IPS-18a (cell line): Measurements from ENCODE around the gene NEGR1.
"Not testable (repeated sequence)": the region's sequence is repeated elsewhere in the genome, so short reads cannot be mapped to it uniquely, and the experiment has no call there.

Experiments
- H3K27ac ChIP-seq: one replicate; pipeline ENCODE4 v1.5.1; 2013; ENCODE audit warnings: low read length
- H3K27me3 ChIP-seq: one replicate; pipeline ENCODE4 v1.6.1; 2013; ENCODE audit warnings: mild to moderate bottlenecking, low read length; ENCODE audit not compliant: control insufficient read depth, insufficient read depth
- H3K36me3 ChIP-seq: one replicate; pipeline ENCODE4 v1.6.1; 2013; ENCODE audit warnings: low read depth, low read length; ENCODE audit not compliant: control insufficient read depth
- H3K4me1 ChIP-seq: one replicate; pipeline ENCODE4 v1.6.1; 2013; ENCODE audit warnings: low read depth, low read length; ENCODE audit not compliant: control insufficient read depth
- H3K4me3 ChIP-seq: one replicate; pipeline ENCODE4 v1.5.1; 2013; ENCODE audit warnings: low read length
- H3K9ac ChIP-seq: one replicate; pipeline ENCODE4 v1.6.1; 2013; ENCODE audit warnings: mild to moderate bottlenecking, low read length, moderate library complexity
- H3K9me3 ChIP-seq: one replicate; pipeline ENCODE4 v1.6.1; 2013; ENCODE audit warnings: low read depth, low read length; ENCODE audit not compliant: control insufficient read depth

Gene NEGR1

DNA sequence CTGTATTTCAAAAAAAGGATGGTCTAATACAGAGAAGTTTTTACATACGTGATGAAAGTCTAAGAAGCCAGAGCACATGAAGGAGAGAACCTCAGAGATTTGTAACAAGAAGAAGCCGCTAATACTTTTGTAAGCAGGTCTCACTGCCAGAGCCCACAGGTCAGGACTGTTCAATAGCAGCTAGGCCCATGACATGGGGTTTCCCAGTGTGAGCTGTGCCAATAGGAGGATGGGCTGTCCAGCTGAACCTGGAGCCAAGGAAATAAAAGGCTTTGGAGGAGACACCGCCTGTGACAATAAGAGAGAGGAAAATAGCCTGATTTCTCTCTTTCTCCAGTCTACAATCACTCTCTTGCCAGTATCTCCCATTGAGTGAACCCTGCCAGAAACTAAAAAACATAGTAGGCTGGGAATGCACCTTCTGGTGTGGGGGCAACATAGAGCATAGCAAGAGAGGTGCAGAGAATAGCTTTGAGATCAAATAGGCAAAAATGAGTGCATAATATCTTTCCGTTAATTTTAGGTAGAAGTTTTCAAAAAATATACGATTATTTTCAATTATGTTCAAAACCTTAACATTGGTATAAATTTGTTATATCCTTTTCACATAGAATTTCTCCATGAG lies 360.3 kb downstream of the NEGR1 start:
- Histone ChIP-seq H3K9me3 (no peaks in the 10 kb centered on the region), H3K4me1 (peaks cover 11% of the 10 kb centered on the region), H3K9ac (no peak overlapping the region), H3K36me3 (no peaks in the 10 kb centered on the region), H3K27me3 (no peaks in the 10 kb centered on the region), H3K27ac (no peak overlapping the region), H3K4me3 (no peak overlapping the region)

DNA sequence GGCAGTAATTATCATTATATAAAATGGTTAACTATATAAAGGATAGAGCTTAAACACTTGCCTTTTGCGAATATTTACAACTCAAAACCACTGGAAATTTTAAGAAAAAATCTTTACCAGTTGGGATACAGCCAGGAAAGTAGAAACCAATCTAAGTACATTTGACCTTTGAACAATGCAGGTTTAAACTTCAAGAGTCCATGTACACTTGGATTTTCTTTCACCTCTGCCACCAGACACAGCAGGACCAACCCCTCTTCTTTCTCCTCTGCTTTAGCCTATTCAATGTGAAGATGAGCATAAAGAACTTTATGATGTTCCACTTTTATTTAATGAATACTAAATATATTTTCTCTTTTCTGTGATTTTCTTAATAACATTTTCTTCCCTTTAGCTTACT lies 361.1 kb downstream of the NEGR1 start:
- no peaks in the 10 kb centered on the region for H3K9me3 ChIP-seq
- H3K4me1 ChIP-seq = peaks cover 11% of the 10 kb centered on the region
- H3K36me3 ChIP-seq = no peaks in the 10 kb centered on the region
- H3K27me3 ChIP-seq = no peaks in the 10 kb centered on the region
- no peak overlapping the region for H3K27ac ChIP-seq
- H3K9ac ChIP-seq = no peak overlapping the region
- H3K4me3 ChIP-seq = no peak overlapping the region

GRCh38 chr1:71920556-71920955 lies 361.8 kb downstream of the NEGR1 start:
- H3K36me3 ChIP-seq = no peaks in the 10 kb centered on the region
- no peak overlapping the region for H3K9ac ChIP-seq
- no peaks in the 10 kb centered on the region for H3K27me3 ChIP-seq
- H3K4me3 ChIP-seq = no peak overlapping the region
- no peak overlapping the region for H3K27ac ChIP-seq
- H3K9me3 ChIP-seq = no peaks in the 10 kb centered on the region
- peaks cover 11% of the 10 kb centered on the region for H3K4me1 ChIP-seq

GRCh38 chr1:71919811-71920509 lies 362.4 kb downstream of the NEGR1 start:
- no peak overlapping the region for H3K27ac ChIP-seq
- H3K4me1 ChIP-seq = peaks cover 11% of the 10 kb centered on the region
- no peaks in the 10 kb centered on the region for H3K36me3 ChIP-seq
- H3K4me3 ChIP-seq = no peak overlapping the region
- H3K9ac ChIP-seq = no peak overlapping the region
- no peaks in the 10 kb centered on the region for H3K9me3 ChIP-seq
- no peaks in the 10 kb centered on the region for H3K27me3 ChIP-seq

DNA sequence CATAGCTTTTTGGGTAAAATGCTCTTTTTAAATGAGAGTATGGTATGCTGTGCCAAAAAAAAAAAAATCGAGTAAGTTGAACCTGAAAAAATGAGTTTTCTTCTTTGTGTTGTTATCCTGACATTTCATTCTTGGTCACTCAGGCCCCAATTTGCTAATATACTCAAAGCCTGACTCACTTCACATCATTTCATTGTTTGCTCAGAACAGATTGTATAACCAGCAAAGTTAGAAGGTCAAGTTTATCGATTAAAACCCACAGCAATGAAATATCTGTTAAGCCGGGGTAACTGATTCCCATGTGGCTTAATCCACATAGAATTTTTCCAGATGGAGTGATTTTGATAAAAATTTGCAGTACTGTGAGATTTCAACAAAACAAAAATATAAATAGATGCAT lies 363.7 kb downstream of the NEGR1 start:
- Histone ChIP-seq H3K9me3 (no peaks in the 10 kb centered on the region), H3K27ac (no peak overlapping the region), H3K4me1 (peaks cover 11% of the 10 kb centered on the region), H3K36me3 (no peaks in the 10 kb centered on the region), H3K27me3 (no peaks in the 10 kb centered on the region), H3K4me3 (no peak overlapping the region), H3K9ac (no peak overlapping the region)

- H3K27me3 ChIP-seq = no peaks in the 10 kb centered on the region
- no peak overlapping the region for H3K4me3 ChIP-seq
Measured at GRCh38 chr1:71916894-71917293, 365.4 kb downstream of the NEGR1 start.

DNA sequence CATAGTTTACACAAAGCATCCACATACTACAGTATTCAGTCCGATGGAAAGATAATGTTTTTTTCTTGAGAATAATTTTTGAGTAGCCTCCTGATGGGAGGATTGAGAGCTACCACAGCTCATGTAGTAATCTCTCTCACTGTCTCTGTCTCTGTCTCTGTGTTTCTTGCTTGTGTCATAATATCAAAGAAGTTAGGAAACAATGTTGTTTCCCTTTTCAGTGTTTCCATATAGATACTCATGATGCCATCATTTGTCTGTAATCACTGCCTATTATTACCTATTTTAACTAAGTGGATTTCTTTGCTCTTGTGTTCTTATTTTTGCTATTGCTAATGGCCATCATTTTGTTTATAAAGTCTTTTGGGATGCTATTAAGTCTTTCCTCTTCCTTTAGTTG lies 367.7 kb downstream of the NEGR1 start:
- Histone ChIP-seq H3K4me3 (no peak overlapping the region), H3K9ac (no peak overlapping the region), H3K27me3 (no peaks in the 10 kb centered on the region), H3K4me1 (peaks cover 3% of the 10 kb centered on the region), H3K36me3 (no peaks in the 10 kb centered on the region), H3K27ac (no peak overlapping the region), H3K9me3 (no peaks in the 10 kb centered on the region)

More at GRCh38 chr1:71916894-71917293, 365.4 kb downstream of the NEGR1 start:
- no peaks in the 10 kb centered on the region for H3K36me3 ChIP-seq
- no peak overlapping the region for H3K27ac ChIP-seq
- H3K4me1 ChIP-seq = peaks cover 11% of the 10 kb centered on the region
- no peaks in the 10 kb centered on the region for H3K9me3 ChIP-seq
- H3K9ac ChIP-seq = no peak overlapping the region

GRCh38 chr1:71908871-71909390 lies 373.4 kb downstream of the NEGR1 start:
- no peaks in the 10 kb centered on the region for H3K9me3 ChIP-seq

DNA sequence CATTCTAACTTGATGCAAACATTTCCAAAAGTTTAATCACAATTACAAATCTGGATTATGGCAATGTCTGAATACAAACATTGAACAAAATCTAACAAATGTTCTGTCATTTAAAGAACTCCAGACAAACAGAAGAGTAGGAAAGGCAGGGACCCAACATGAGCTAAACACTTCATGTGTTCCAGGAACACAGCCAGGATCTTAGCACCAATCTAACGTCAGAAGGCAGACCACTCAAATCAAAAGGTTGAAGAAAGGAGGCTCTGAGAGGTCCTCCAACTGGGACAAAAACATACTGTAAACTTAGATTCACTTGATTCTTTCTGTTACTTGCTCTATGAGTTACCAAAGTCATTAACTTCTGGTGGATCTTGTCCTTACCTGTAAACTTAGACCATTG lies 374.0 kb downstream of the NEGR1 start:
- no peaks in the 10 kb centered on the region for H3K36me3 ChIP-seq
- H3K4me3 ChIP-seq = no peak overlapping the region
- H3K4me1 ChIP-seq = no peaks in the 10 kb centered on the region
- no peaks in the 10 kb centered on the region for H3K27me3 ChIP-seq
- H3K27ac ChIP-seq = no peak overlapping the region
- H3K9me3 ChIP-seq = no peaks in the 10 kb centered on the region
- no peak overlapping the region for H3K9ac ChIP-seq

More at GRCh38 chr1:71908871-71909390, 373.4 kb downstream of the NEGR1 start:
- no peaks in the 10 kb centered on the region for H3K4me1 ChIP-seq
- no peak overlapping the region for H3K4me3 ChIP-seq
- H3K36me3 ChIP-seq = no peaks in the 10 kb centered on the region
- no peak overlapping the region for H3K9ac ChIP-seq
- no peaks in the 10 kb centered on the region for H3K27me3 ChIP-seq
- no peak overlapping the region for H3K27ac ChIP-seq

DNA sequence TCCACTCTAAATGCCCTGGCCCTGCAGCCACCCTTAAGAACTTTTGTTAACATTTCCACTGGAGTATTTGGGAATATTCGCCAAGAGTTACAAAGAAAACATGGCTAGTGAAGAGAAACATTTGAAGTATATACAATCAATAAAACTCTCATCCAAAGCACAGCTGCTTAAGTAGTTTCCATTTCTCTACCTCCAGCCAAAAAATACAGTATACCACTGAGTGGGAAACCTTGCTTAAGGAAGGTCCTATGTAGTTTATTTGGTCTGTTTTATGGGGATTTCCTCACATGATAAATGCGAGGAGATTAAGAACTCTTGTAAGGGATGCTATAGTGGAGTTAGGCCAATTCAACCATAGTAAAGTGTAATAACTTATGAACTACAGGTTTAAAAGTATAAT lies 382.5 kb downstream of the NEGR1 start:
- Histone ChIP-seq H3K9ac (no peak overlapping the region), H3K4me1 (no peaks in the 10 kb centered on the region), H3K27ac (no peak overlapping the region), H3K9me3 (no peaks in the 10 kb centered on the region), H3K27me3 (no peaks in the 10 kb centered on the region), H3K4me3 (no peak overlapping the region), H3K36me3 (no peaks in the 10 kb centered on the region)

DNA sequence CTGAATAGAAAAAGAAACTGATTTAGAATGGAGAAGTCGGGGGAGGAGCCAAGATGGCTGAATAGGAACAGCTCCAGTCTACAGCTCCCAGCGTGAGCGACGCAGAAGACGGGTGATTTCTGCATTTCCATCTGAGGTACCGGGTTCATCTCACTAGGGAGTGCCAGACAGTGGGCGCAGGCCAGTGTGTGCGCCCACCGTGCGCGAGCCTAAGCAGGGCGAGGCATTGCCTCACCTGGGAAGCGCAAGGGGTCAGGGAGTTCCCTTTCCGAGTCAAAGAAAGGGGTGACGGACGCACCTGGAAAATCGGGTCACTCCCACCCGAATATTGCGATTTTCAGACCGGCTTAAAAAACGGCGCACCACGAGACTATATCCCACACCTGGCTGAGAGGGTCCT lies 394.2 kb downstream of the NEGR1 start:
- H3K36me3 ChIP-seq, H3K9me3 ChIP-seq: not testable (repeated sequence)

GRCh38 chr1:71885171-71885570 lies 397.2 kb downstream of the NEGR1 start:
- Histone ChIP-seq H3K27me3 (no peaks in the 10 kb centered on the region), H3K36me3 (no peaks in the 10 kb centered on the region), H3K4me1 (peaks cover 4% of the 10 kb centered on the region), H3K9ac (no peak overlapping the region), H3K4me3 (no peak overlapping the region), H3K27ac (no peak overlapping the region), H3K9me3 (no peaks in the 10 kb centered on the region)

More for the DNA sequence above, 394.2 kb downstream of the NEGR1 start:
- H3K27me3 ChIP-seq, H3K4me1 ChIP-seq, H3K27ac ChIP-seq, H3K9ac ChIP-seq, H3K4me3 ChIP-seq: not testable (repeated sequence)
